Fibroblast of gingiva (primary cell): Measurements from ENCODE around the gene ENTPD7.

Experiments used
- DNase-seq: peaks from one replicate; pipeline ENCODE4 v3.0.0-alpha.2; 2011; ENCODE audit warnings: low read depth

The ENTPD7 gene

GRCh38 chr10:99748823-99749451 lies 89.6 kb downstream of the ENTPD7 start:
- DNase-seq = no peak

- DNase-seq = no peak
Measured at GRCh38 chr10:99750641-99751040, 91.3 kb downstream of the ENTPD7 start.

DNA sequence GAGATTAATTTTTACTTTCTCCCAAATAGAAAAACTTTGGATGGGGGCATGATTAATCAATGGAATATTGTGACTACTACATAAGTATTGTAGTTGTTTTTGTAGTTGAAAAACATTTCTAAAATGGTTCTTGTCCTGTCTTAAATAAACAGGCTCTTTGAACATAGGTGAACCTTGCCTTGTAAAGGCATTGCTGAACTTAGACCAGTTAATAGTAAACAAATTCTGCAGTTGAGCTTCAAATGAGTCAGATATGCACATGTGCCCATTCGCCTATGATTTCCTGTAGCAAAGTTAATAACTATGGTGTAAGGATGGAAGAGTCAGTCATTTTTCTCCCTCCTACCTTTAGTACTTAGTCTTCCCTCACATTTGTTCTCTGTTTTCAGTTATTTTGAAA lies 95.4 kb downstream of the ENTPD7 start:
- DNase-seq = no peak
